ENCODE data around the gene HBZ. TPM values are rescaled to one million over a fixed set of nuclear protein-coding genes. Genes with fewer than 3 reads are reported as not detected.

The HBZ gene
- total RNA-seq, 2 experiments from 2014 or later = not detected

DNA sequence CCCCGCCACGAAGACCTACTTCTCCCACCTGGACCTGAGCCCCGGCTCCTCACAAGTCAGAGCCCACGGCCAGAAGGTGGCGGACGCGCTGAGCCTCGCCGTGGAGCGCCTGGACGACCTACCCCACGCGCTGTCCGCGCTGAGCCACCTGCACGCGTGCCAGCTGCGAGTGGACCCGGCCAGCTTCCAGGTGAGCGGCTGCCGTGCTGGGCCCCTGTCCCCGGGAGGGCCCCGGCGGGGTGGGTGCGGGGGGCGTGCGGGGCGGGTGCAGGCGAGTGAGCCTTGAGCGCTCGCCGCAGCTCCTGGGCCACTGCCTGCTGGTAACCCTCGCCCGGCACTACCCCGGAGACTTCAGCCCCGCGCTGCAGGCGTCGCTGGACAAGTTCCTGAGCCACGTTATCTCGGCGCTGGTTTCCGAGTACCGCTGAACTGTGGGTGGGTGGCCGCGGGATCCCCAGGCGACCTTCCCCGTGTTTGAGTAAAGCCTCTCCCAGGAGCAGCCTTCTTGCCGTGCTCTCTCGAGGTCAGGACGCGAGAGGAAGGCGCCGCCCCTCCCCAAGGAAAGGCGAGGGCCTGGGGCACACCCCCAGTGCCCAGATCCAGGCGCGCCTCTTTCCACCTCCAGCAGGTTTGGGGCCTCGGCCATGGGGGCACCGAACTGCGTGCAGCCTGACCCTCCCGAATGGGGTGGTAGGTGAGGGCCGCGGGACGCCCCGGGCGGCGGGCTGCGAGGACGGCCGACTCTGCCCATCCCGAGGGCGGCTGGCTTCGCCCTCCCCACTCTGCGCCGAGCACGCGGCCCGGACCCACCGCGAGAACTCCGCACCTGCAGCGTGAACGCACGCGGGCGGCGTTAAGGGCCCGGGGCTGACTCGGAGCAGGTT is 28.5 kb downstream of the HBZ start:
- CTCF ChIA-PET = interaction anchor here (0.5 to 2.5 kb wide), 6 partner anchors 8 to 115 kb away, joined by 3 to 16 read pairs (median 5); no protein-coding TSS in a partner anchor

DNA sequence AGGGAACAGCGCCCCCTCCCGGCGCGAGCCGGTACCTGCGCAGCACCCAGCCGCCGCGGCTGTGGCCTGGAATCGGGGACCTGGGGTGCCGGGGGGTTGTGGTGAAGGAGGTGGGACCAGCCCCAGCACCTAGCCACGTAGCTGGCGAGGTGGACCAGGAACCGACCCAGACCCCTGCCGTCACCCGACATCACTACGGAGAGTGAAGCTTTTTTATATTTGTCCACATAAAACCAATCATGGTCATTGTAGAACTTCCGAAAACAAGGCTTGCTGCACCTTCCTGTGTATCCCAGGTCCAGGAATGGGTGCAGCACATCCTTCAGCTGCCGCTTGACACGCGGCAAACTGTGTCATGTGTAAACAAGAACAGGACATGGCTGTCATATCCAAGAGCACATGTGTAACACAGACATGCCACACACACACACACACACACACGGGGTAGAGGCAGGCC is 29.1 kb downstream of the HBZ start:
- no peaks in the 10 kb centered on the region for H3K9me3 Mint-ChIP-seq
- H3K36me3 ChIP-seq (ENCODE audit: insufficient read depth, low read length) = no peaks in the 10 kb centered on the region
- peaks cover 27 to 33% of the 10 kb centered on the region in 2 experiments for H3K27me3 ChIP-seq (ENCODE audit: control insufficient read depth in 1 of 2, insufficient read depth in 2 of 2, low read length in 2 of 2)
- peaks cover 25% of the 10 kb centered on the region for H3K4me1 ChIP-seq (ENCODE audit: insufficient read depth, low read length)
- ChIA-PET CTCF (interaction anchor here (0.5 to 2.5 kb wide), 4 partner anchors 10 to 116 kb away, joined by 3 to 16 read pairs (median 4); no protein-coding TSS in a partner anchor), POLR2A (interaction anchor here (0.7 to 1.7 kb wide), 2 partner anchors 75 to 197 kb away, joined by 3 to 6 read pairs; no protein-coding TSS in a partner anchor)
- DNase-seq = peak in 2 of 14 experiments; percentile 89 to 92
- peaks cover 10% of the 10 kb centered on the region for H3K36me3 Mint-ChIP-seq (ENCODE audit: low read depth)
- no peak for ATAC-seq (ENCODE audit: poor library complexity)
- peaks cover 0 to 6% of the 10 kb centered on the region in 2 experiments for H3K9me3 ChIP-seq (ENCODE audit: control insufficient read depth in 1 of 2, insufficient read depth in 1 of 2, low read length in 2 of 2)
- no peak overlapping the region for H3K27ac Mint-ChIP-seq
- no peak overlapping the region for H3K27ac ChIP-seq (ENCODE audit: low read depth in 1 of 2, low read length in 2 of 2)
- intact Hi-C loops (cut with DNase I, micrococcal nuclease) = loop anchor here (1.0 kb wide), 4 partner anchors 63 to 116 kb away; no protein-coding TSS in a partner anchor
- H3K4me3 Mint-ChIP-seq = no peak overlapping the region
- no peaks in the 10 kb centered on the region for H3K4me1 Mint-ChIP-seq (ENCODE audit: low read depth)
- H3K4me3 ChIP-seq (ENCODE audit: low read length) = no peak overlapping the region
- TF ChIP-seq, protein P1, sequence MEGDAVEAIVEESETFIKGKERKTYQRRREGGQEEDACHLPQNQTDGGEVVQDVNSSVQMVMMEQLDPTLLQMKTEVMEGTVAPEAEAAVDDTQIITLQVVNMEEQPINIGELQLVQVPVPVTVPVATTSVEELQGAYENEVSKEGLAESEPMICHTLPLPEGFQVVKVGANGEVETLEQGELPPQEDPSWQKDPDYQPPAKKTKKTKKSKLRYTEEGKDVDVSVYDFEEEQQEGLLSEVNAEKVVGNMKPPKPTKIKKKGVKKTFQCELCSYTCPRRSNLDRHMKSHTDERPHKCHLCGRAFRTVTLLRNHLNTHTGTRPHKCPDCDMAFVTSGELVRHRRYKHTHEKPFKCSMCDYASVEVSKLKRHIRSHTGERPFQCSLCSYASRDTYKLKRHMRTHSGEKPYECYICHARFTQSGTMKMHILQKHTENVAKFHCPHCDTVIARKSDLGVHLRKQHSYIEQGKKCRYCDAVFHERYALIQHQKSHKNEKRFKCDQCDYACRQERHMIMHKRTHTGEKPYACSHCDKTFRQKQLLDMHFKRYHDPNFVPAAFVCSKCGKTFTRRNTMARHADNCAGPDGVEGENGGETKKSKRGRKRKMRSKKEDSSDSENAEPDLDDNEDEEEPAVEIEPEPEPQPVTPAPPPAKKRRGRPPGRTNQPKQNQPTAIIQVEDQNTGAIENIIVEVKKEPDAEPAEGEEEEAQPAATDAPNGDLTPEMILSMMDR (IDR thresholded peaks at IDR 0.05) = peak; percentile 92
- H3K27me3 Mint-ChIP-seq = peaks cover 28% of the 10 kb centered on the region

More for the DNA sequence above, 28.5 kb downstream of the HBZ start:
- Mint-ChIP-seq H3K27ac (no peak overlapping the region), H3K4me3 (no peak overlapping the region), H3K9me3 (no peaks in the 10 kb centered on the region), H3K36me3 (ENCODE audit: low read depth) (peaks cover 10% of the 10 kb centered on the region), H3K4me1 (ENCODE audit: low read depth) (no peaks in the 10 kb centered on the region), H3K27me3 (peaks cover 28% of the 10 kb centered on the region)
- POLR2A ChIA-PET = interaction anchor here (0.6 to 1.7 kb wide), 3 partner anchors 74 to 244 kb away, joined by 3 to 6 read pairs (median 3); partner anchors contain the start of gene RAB11FIP3
- H3K27ac ChIP-seq (ENCODE audit: low read depth in 1 of 2, low read length in 2 of 2) = no peak overlapping the region
- H3K9me3 ChIP-seq (ENCODE audit: control insufficient read depth in 1 of 2, insufficient read depth in 1 of 2, low read length in 2 of 2) = peaks cover 0 to 6% of the 10 kb centered on the region in 2 experiments
- intact Hi-C loops (cut with DNase I, micrococcal nuclease) = loop anchor here (1.0 kb wide), 4 partner anchors 63 to 116 kb away; no protein-coding TSS in a partner anchor
- no peaks in the 10 kb centered on the region for H3K36me3 ChIP-seq (ENCODE audit: insufficient read depth, low read length)
- H3K4me3 ChIP-seq (ENCODE audit: low read length) = peak overlapping the region; percentile 46
- peaks cover 27 to 34% of the 10 kb centered on the region in 2 experiments for H3K27me3 ChIP-seq (ENCODE audit: control insufficient read depth in 1 of 2, insufficient read depth in 2 of 2, low read length in 2 of 2)
- TF ChIP-seq, protein P1 (IDR thresholded peaks at IDR 0.05) = no peak
- peaks cover 25% of the 10 kb centered on the region for H3K4me1 ChIP-seq (ENCODE audit: insufficient read depth, low read length)
- DNase-seq (peak in 13 of 14 experiments; percentile 29 to 91 (median 82)), ATAC-seq (ENCODE audit: poor library complexity) (peak; percentile 95)

DNA sequence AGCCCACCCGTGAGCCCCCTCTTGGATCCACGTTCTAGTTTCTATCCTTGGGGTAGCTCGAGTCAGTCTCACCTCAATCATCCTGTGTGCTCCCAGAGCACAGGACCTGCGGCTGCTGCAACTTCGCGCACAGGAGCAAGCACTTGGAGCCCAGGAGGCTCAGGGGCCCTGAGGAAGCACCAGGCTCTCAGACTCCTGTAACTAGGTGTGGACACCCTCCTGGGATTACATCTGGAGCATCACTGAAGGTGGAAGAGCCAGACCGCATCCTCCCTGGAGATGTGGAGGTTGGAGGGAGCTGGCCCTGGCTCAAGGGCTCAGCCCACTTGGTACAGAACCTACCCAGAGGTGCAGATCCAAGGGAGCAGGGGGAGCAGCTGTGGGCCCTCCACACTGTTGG is 30.6 kb downstream of the HBZ start:
- ChIA-PET CTCF (no interaction called here), POLR2A (no interaction called here)
- no peak overlapping the region for H3K27ac ChIP-seq (ENCODE audit: low read depth in 1 of 2, low read length in 2 of 2)
- TF ChIP-seq, protein P1 (IDR thresholded peaks at IDR 0.05) = no peak
- H3K27me3 ChIP-seq (ENCODE audit: control insufficient read depth in 1 of 2, insufficient read depth in 2 of 2, low read length in 2 of 2) = peaks cover 17 to 22% of the 10 kb centered on the region in 2 experiments
- peaks cover 21% of the 10 kb centered on the region for H3K4me1 ChIP-seq (ENCODE audit: insufficient read depth, low read length)
- H3K27ac Mint-ChIP-seq = no peak overlapping the region
- H3K9me3 Mint-ChIP-seq = no peaks in the 10 kb centered on the region
- no peak overlapping the region for H3K4me3 ChIP-seq (ENCODE audit: low read length)
- H3K4me1 Mint-ChIP-seq (ENCODE audit: low read depth) = no peaks in the 10 kb centered on the region
- H3K36me3 Mint-ChIP-seq (ENCODE audit: low read depth) = peaks cover 10% of the 10 kb centered on the region
- H3K36me3 ChIP-seq (ENCODE audit: insufficient read depth, low read length) = peaks cover 8% of the 10 kb centered on the region
- peaks cover 19% of the 10 kb centered on the region for H3K27me3 Mint-ChIP-seq
- peaks cover 0 to 4% of the 10 kb centered on the region in 2 experiments for H3K9me3 ChIP-seq (ENCODE audit: control insufficient read depth in 1 of 2, insufficient read depth in 1 of 2, low read length in 2 of 2)
- H3K4me3 Mint-ChIP-seq = no peak overlapping the region
- ATAC-seq (ENCODE audit: poor library complexity) = no peak
- DNase-seq = no peak
- intact Hi-C loops (cut with DNase I, micrococcal nuclease) = no loop called here
